GM12892 (cell line): ENCODE data around the gene TNNT2.

Source experiments
- DNase-seq: peaks from one replicate; pipeline ENCODE4 v3.0.0; 2011; ENCODE audit not compliant: insufficient read length
- FAIRE-seq: peaks from 2 replicates; lab custom pipeline; 2011; peaks lifted over from hg19 to GRCh38; lab: Jason Lieb, UNC
- POLR2A ChIP-seq: IDR thresholded peaks from 2 replicates; pipeline ENCODE4 v1.6.1; 2011; ENCODE audit warnings: low read depth, low read length, control low read depth
- POLR2AphosphoS5 ChIP-seq: IDR thresholded peaks from 2 replicates; pipeline ENCODE4 v1.6.1; 2011; ENCODE audit warnings: low read depth, low read length, control low read depth
- TAF1 ChIP-seq: IDR thresholded peaks from 2 replicates; pipeline ENCODE4 v1.6.1; 2011; ENCODE audit warnings: low read depth, mild to moderate bottlenecking, control low read depth, low read length, borderline replicate concordance

TNNT2 gene

DNA sequence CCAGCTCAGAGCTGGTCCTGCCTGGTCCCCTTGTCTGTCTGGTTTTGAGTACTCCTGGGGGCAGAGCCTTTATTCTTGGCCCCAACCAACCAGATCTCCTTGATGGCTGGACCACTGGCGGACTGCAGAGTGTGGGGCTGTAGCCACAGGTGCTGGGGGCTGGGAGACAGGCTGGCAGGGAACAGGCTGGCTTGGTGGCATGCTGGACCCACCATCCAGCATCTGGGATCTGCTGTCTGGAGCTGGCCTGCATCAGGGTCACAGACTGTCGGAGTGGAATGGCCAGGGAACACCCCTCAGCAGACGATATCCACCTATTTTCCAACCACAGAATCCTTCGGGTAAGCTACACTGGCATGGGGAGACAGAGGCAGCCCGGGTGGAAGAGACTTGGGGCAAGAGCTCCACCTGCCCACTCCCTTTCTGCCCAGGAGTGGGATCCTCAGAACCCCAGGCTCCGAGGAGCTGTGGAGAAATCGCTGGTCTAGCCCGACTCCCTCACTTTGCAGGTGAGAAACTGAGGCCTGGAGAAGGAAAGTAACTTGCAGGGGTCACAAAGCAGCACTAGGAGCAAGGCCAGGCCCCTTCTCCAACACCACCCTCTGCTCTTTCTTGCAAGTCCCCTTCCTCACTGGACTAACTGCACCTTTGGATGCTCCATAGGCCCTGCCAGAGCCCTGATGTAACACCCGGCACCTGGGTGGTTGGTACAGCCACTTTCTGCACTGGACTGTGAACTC lies 40.6 kb downstream of the TNNT2 start:
- DNase-seq: no peak
- TF ChIP-seq POLR2AphosphoS5 (no peak), TAF1 (no peak), POLR2A (no peak)
- FAIRE-seq: no peak

DNA sequence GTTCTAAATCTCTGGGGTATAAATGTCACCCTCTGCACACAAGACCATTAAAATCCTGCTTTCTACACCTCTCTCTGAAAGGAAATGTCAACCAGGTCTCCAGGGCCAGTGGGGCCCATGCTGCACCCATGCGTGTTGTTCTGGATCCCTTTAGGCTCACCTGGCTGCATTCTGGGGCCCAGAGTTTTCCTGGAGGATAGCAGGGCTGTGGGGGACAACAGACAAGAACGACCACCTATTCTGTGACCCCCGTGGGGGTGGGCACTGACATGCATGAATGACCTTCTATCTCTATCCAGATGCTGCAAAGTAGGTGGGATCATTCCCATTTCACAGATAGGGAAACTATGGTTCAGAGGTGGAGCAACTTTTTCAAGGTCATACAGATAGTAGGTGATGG lies 41.6 kb downstream of the TNNT2 start:
- DNase-seq (no peak), FAIRE-seq (no peak)
- TF ChIP-seq POLR2AphosphoS5: no peak
- TF ChIP-seq POLR2A: no peak
- TF ChIP-seq TAF1: no peak

DNA sequence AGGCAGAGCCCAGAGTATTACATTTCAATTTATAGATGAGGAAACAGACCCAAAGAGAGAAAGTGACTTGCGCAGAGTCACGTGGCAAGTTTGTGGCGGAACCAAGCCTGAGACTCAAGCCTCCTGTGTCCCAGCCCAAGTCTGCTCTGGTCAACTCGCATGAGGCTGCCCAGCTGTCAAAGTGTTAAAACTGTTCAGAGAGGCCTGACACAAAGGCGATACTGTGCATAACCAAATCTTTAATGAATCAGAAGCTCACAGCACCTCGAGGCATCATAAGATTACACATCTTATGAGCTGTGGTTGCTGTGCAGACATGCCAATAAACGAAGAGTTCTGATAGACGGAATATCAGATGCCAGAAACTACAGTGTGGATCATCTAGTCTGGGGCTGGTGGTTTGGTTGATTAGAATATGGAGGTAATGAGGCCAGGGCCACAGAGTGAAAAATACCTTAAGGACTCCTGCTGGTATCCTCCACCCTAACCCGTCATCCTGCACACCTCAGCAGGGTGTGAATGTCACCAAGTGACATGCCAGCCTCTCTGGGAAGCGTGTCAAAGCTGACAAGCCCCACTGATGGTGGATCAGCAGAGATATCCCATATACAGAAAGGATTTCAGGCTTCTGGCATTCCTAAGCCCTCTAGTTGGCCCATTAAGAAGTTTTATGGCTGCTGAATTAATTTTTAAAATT lies 42.2 kb downstream of the TNNT2 start:
- FAIRE-seq (no peak), DNase-seq (no peak)
- TF ChIP-seq TAF1 (no peak), POLR2AphosphoS5 (no peak), POLR2A (no peak)

DNA sequence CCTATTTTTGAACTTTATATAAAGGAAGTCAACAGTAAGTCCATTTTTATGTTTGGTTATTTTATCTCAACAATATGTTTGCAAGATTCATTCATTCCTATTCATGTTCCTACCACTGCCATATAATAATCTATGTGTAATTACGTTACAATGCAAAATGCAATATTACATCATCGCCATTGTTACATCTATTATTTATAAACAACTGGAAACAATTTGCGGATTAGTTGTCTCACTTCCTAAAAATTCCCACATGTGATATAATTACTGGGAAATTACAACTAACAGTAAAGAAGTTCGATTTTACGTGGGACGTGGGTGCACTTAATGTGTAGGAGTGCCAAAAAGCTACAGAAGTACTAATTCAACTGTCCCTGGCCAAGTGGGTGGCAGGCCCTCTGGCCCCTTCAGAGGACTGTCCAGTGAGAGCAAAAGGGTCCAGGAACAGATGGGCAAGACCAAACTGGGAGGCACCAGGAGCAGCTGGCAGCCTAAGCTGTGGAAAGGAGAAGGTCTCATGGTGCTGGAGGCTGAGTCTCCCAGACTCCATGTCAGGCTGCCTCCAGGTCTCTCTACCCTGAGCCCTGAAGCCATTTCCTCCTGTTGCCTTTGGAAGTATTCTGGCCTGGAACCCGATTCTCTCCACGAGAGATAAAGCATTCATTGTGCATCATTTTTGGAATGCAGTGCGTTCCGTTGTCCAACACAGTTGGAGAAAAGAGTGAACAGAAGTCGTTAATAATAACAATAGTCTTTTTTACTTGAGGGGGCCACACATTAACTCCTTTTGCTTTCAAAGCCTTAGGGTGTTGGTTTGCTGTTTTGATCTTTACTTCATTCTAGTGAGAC lies 42.9 kb downstream of the TNNT2 start:
- FAIRE-seq (no peak), DNase-seq (no peak)
- TF ChIP-seq TAF1: no peak
- TF ChIP-seq POLR2AphosphoS5: no peak
- no peak for TF ChIP-seq POLR2A

DNA sequence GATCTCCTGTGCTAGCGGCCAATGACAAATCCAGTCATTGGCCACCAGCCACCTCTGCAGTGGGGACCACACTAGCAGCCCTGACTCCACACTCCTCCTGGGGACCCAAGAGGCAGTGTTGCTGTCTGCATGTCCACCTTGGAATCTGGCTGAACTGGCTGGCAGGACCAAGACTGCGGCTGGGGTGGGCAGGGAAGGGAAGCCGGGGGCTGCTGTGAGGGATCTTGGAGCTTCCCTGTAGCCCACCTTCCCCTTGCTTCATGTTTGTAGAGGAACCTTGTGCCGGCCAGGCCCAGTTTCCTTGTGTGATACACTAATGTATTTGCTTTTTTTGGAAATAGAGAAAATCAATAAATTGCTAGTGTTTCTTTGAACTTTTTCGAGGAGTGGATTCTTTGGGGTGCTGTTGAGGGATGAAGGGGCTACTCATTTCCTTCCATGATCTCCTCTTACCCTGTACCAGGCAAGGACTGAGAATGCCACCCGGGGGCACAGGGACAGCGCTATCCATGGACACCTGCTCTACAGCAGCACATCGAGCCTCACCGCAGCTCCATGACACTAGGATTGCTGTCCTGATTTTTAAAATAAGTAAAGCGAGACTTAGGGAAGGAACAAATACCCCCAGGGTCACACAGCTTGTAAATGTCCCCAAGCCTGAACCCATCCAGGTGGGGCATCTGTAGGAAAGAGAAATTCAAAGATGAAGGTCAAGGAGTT lies 44.7 kb downstream of the TNNT2 start:
- FAIRE-seq (no peak), DNase-seq (no peak)
- TF ChIP-seq POLR2A: no peak
- no peak for TF ChIP-seq POLR2AphosphoS5
- no peak for TF ChIP-seq TAF1

DNA sequence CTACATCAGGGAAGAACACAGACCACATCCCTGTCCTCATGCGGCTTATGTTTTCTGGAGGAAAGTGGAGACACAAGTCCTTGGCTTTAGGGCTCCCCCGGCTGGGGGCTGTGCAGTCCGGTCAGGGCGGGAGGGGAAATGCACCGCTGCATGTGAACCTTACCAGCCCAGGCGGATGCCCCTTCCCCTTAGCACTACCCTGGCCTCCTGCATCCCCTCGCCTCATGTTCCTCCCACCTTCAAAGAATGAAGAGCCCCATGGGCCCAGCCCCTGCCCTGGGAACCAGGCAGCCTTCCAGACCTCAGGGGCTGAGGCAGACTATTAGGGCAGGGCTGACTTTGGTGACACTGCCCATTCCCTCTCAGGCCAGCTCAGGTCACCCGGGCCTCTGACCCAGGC lies 45.5 kb downstream of the TNNT2 start:
- FAIRE-seq (no peak), DNase-seq (no peak)
- TF ChIP-seq POLR2A (no peak), POLR2AphosphoS5 (no peak), TAF1 (no peak)

GRCh38 chr1:201331166-201331565 lies 46.3 kb downstream of the TNNT2 start:
- TF ChIP-seq POLR2AphosphoS5 (no peak), POLR2A (no peak), TAF1 (no peak)
- FAIRE-seq (no peak), DNase-seq (no peak)

- FAIRE-seq: no peak
- TF ChIP-seq POLR2AphosphoS5 (no peak), TAF1 (no peak), POLR2A (no peak)
- no peak for DNase-seq
Measured at GRCh38 chr1:201330541-201330940, 46.9 kb downstream of the TNNT2 start.

- no peak for FAIRE-seq
- TF ChIP-seq POLR2A (no peak), TAF1 (no peak), POLR2AphosphoS5 (no peak)
- DNase-seq: no peak
Measured at GRCh38 chr1:201329801-201330200, 47.7 kb downstream of the TNNT2 start.

DNA sequence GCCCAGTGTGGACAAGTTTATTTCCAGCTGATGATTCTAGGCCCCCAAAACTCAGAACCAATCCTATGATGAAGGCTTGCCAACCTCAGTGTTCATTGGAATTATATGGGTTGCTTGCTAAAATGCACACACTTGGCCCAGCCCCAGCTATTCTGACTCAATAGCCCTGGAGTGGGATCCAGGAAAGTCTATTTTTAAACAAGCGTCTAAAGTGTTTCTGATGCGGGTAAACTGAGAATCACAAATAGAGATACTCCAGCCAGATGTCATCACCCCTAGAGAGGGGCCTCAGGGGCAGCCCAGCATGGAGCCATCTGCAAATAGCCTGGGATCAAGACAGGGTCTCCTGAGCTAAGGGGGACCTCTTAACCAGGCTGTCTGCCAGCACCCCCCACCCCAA lies 48.2 kb downstream of the TNNT2 start:
- DNase-seq (no peak), FAIRE-seq (no peak)
- TF ChIP-seq POLR2AphosphoS5 (no peak), POLR2A (no peak), TAF1 (no peak)
